HCT116 (cell line): ENCODE data around the gene RHOU. TPM values are rescaled to one million over a fixed set of nuclear protein-coding genes. Genes with fewer than 3 reads are reported as not detected.

Experiments
- ATAC-seq: fragments of 200-7000 bp; cut with Tn5 transposase; 2 replicates; pipeline ENCODE4 v1.9.1; 2020; ENCODE audit warnings: mild to moderate bottlenecking, moderate library complexity
- BruUV-seq: library from RNA; stranded (reverse); fragments of 400-500 nt; replicated peaks from 2 replicates; lab custom pipeline; 2021; lab: Mats Ljungman, UMichigan
- CTCF ChIA-PET: fragments of 300-600 bp; sonication (Branson Sonifier 250); formaldehyde crosslinking; loops from one replicate; lab custom pipeline; 2021; ENCODE audit warnings: antibody characterized with exemption; lab: Charles Lee
- POLR2A ChIA-PET: fragments of 300-600, 350-600 bp; sonication (Branson Sonifier 250); formaldehyde crosslinking; loops from one replicate; lab custom pipeline; 2021; ENCODE audit warnings: antibody characterized with exemption; lab: Charles Lee
- RAD21 ChIA-PET, 2 experiments: fragments of 300-600 bp; sonication (Branson Sonifier 250); formaldehyde crosslinking; loops; one replicate each; lab custom pipeline; 2023; ENCODE audit warnings: low total read pairs in 2 of 2; ENCODE audit not compliant: uncharacterized antibody in 2 of 2, unreplicated experiment in 2 of 2, low non-redundant PET in 1 of 2; lab: Charles Lee
- DNase-seq: peaks from one replicate; pipeline ENCODE4 v3.0.0-alpha.2; 2010; ENCODE audit warnings: low read depth, low spot score
- H2AFZ ChIP-seq: fragments of 200-600 bp; shearing (Covaris generic), sonication (generic); 2 replicates; pipeline ENCODE4 v1.6.1; 2017; ENCODE audit warnings: low read depth, mixed run types, mixed read lengths, antibody characterized with exemption, low read length; ENCODE audit not compliant: poor library complexity, severe bottlenecking
- H3K27ac ChIP-seq: 2 replicates; pipeline ENCODE4 v1.5.1; 2012; ENCODE audit warnings: low read depth, low read length
- H3K27me3 ChIP-seq: fragments of 200-600 bp; sonication (generic); 2 replicates; pipeline ENCODE4 v1.6.1; 2016; ENCODE audit warnings: mixed run types, low read length, mixed read lengths; ENCODE audit not compliant: insufficient read depth
- H3K36me3 ChIP-seq, 2 experiments: fragments of 200-500 bp in 1 of 2; fragments of 200-600 bp in 1 of 2; sonication (Bioruptor generic) in 1 of 2; sonication (generic) in 1 of 2; 2 replicates each; pipeline versions ENCODE4 v1.5.1 to v1.6.1; 2014 to 2016; ENCODE audit warnings: low read length in 2 of 2, inconsistent platforms in 1 of 2, mixed read lengths in 1 of 2, mixed run types in 1 of 2; ENCODE audit not compliant: insufficient read depth in 2 of 2, control insufficient read depth in 1 of 2
- H3K4me1 ChIP-seq, 2 experiments: fragments of 200-600 bp in 1 of 2; sonication (generic) in 1 of 2; 2 replicates each; pipeline versions ENCODE4 v1.5.1 to v1.6.1; 2012 to 2017; ENCODE audit warnings: low read length in 2 of 2, inconsistent platforms in 1 of 2, mild to moderate bottlenecking in 1 of 2, mixed read lengths in 1 of 2, mixed run types in 1 of 2, moderate library complexity in 1 of 2; ENCODE audit not compliant: insufficient read depth in 2 of 2, control insufficient read depth in 1 of 2
- H3K4me2 ChIP-seq: fragments of 200-600 bp; sonication (generic); 2 replicates; pipeline ENCODE4 v1.6.1; 2017; ENCODE audit warnings: mixed run types, low read length, mixed read lengths
- H3K4me3 ChIP-seq, 2 experiments: fragments of 200-600 bp in 1 of 2; sonication (generic) in 1 of 2; replicated peaks in 1 of 2; 2 replicates each; pipeline ENCODE4 v1.5.1; 2011 to 2016; ENCODE audit warnings: low read length in 2 of 2, control low read depth in 1 of 2, low read depth in 1 of 2, mild to moderate bottlenecking in 1 of 2, mixed read lengths in 1 of 2, mixed run types in 1 of 2
- H3K79me2 ChIP-seq: fragments of 200-600 bp; sonication (generic); 2 replicates; pipeline ENCODE4 v1.6.1; 2017; ENCODE audit warnings: mild to moderate bottlenecking, mixed run types, low read length, moderate library complexity, mixed read lengths; ENCODE audit not compliant: insufficient read depth
- H3K9ac ChIP-seq: fragments of 200-600 bp; sonication (generic); 2 replicates; pipeline ENCODE4 v1.6.1; 2016; ENCODE audit warnings: low read length, mixed read lengths
- H3K9me2 ChIP-seq: fragments of 200-600 bp; sonication (generic), shearing (Covaris generic); 2 replicates; pipeline ENCODE4 v1.6.1; 2017; ENCODE audit warnings: mixed run types, mild to moderate bottlenecking, moderate library complexity; ENCODE audit not compliant: insufficient read depth
- H3K9me3 ChIP-seq, 2 experiments: fragments of 200-500 bp in 1 of 2; fragments of 200-600 bp in 1 of 2; sonication (Bioruptor generic) in 1 of 2; sonication (generic) in 1 of 2; 2 replicates each; pipeline ENCODE4 v1.6.1; 2014 to 2017; ENCODE audit warnings: low read length in 2 of 2, mixed read lengths in 2 of 2, inconsistent platforms in 1 of 2, low read depth in 1 of 2, mild to moderate bottlenecking in 1 of 2, mixed run types in 1 of 2, moderate library complexity in 1 of 2; ENCODE audit not compliant: control insufficient read depth in 1 of 2, insufficient read depth in 1 of 2
- H4K20me1 ChIP-seq: fragments of 200-600 bp; sonication (generic), shearing (Covaris generic); 2 replicates; pipeline ENCODE4 v1.6.1; 2017; ENCODE audit warnings: mixed run types, mild to moderate bottlenecking, moderate library complexity; ENCODE audit not compliant: insufficient read depth
- FOSL1 ChIP-seq: IDR thresholded peaks from 2 replicates; pipeline ENCODE4 v1.6.1; 2012; ENCODE audit warnings: low read depth
- JUND ChIP-seq: IDR thresholded peaks from 2 replicates; pipeline ENCODE4 v1.6.1; 2012
- ZFX ChIP-seq: fragments of 450-650 bp; IDR thresholded peaks from 2 replicates; pipeline ENCODE4 v1.6.1; 2017
- intact Hi-C: fragments of 100-400 bp; cut with micrococcal nuclease; formaldehyde crosslinking; loops from 2 replicates; pipeline ENCODE4 v1.10.0; 2022
- total RNA-seq: library from RNA; stranded (reverse); gene quantifications from one replicate; pipeline ENCODE4 v1.2.1, GENCODE V29; 2021; ENCODE audit not compliant: unreplicated experiment
- TF ChIP-seq, protein P1 (sequence below): IDR thresholded peaks from 2 replicates; pipeline ENCODE4 v1.6.1; 2012; ENCODE audit warnings: low read depth

RHOU gene
- total RNA-seq, 1 experiment from 2014 or later = 4.0 TPM

GRCh38 chr1:228782662-228783417 lies 47.6 kb downstream of the RHOU start:
- no peaks in the 10 kb centered on the region; a peak in 1 of 4 replicates for H3K9me3 ChIP-seq
- no peak overlapping the region for H3K9ac ChIP-seq
- H3K27me3 ChIP-seq = no peaks in the 10 kb centered on the region
- H4K20me1 ChIP-seq = no peaks in the 10 kb centered on the region
- no peaks in the 10 kb centered on the region for H3K9me2 ChIP-seq
- peaks cover 6 to 11% of the 10 kb centered on the region in 2 experiments; a peak in 3 of 4 replicates for H3K4me1 ChIP-seq
- no peak for TF ChIP-seq ZFX
- peak; percentile 13; the same call in 1 of the 2 replicates for TF ChIP-seq JUND
- 0 out of 2 replicates have a peak, but pooled peaks have one; percentile 17 for TF ChIP-seq FOSL1
- TF ChIP-seq, protein P1, sequence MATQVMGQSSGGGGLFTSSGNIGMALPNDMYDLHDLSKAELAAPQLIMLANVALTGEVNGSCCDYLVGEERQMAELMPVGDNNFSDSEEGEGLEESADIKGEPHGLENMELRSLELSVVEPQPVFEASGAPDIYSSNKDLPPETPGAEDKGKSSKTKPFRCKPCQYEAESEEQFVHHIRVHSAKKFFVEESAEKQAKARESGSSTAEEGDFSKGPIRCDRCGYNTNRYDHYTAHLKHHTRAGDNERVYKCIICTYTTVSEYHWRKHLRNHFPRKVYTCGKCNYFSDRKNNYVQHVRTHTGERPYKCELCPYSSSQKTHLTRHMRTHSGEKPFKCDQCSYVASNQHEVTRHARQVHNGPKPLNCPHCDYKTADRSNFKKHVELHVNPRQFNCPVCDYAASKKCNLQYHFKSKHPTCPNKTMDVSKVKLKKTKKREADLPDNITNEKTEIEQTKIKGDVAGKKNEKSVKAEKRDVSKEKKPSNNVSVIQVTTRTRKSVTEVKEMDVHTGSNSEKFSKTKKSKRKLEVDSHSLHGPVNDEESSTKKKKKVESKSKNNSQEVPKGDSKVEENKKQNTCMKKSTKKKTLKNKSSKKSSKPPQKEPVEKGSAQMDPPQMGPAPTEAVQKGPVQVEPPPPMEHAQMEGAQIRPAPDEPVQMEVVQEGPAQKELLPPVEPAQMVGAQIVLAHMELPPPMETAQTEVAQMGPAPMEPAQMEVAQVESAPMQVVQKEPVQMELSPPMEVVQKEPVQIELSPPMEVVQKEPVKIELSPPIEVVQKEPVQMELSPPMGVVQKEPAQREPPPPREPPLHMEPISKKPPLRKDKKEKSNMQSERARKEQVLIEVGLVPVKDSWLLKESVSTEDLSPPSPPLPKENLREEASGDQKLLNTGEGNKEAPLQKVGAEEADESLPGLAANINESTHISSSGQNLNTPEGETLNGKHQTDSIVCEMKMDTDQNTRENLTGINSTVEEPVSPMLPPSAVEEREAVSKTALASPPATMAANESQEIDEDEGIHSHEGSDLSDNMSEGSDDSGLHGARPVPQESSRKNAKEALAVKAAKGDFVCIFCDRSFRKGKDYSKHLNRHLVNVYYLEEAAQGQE = peak; percentile 30
- intact Hi-C loops = no loop called here
- no peak overlapping the region for H2AFZ ChIP-seq
- CTCF ChIA-PET = no interaction called here
- no peak overlapping the region for H3K27ac ChIP-seq
- POLR2A ChIA-PET = no interaction called here
- peak; percentile 30; the same call in 1 of the 2 replicates for ATAC-seq
- no peak overlapping the region for H3K4me2 ChIP-seq
- RAD21 ChIA-PET = no interaction called here
- no peaks in the 10 kb centered on the region for H3K79me2 ChIP-seq
- H3K4me3 ChIP-seq = no peak overlapping the region
- no peaks in the 10 kb centered on the region for H3K36me3 ChIP-seq
- DNase-seq = no peak
- BruUV-seq = no TSS peak
